Thyroid gland (tissue), 4 donors: Measurements from ENCODE around the gene FRG2.
"Not testable (repeated sequence)": the region's sequence is repeated elsewhere in the genome, so short reads cannot be mapped to it uniquely, and the experiment has no call there.

Experiments used
- POLR2A ChIP-seq, 2 donors: fragments of 450-650 bp; IDR thresholded peaks; one replicate each; pipeline ENCODE4 v1.6.1; 2017; ENCODE audit warnings: antibody characterized with exemption in 2 of 2, mild to moderate bottlenecking in 2 of 2, moderate library complexity in 1 of 2
- TF ChIP-seq, protein P1 (sequence below), 6 experiments: fragments of 200-600 bp in 3 of 6; fragments of 450-650 bp in 3 of 6; sonication (generic) in 3 of 6; IDR thresholded peaks; one replicate each; pipeline ENCODE4 v1.5.1; 2016 to 2019; ENCODE audit warnings: antibody characterized with exemption in 6 of 6, mild to moderate bottlenecking in 2 of 6, inconsistent platforms in 1 of 6, moderate library complexity in 1 of 6

DNA sequence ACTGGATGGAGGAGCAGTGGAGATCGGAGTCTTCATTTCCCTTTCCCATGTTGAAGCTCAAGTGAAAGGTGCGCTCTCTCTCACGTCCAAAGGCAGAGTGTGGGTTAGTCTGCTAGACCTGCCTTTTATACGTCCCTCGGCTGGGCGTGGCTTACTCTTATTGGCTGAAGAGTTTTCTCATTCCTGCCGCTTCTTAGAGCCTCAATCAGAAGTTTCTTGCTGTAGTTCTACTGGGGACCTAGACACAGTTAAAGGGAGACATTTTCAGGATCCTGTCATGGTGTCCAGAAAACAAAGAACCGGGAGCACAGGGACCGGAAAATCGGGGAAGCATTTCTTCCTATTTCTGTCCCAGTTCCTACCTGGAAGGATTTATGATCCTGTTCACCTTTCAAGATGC is at the start of gene FRG2:
- TF ChIP-seq, protein P1, sequence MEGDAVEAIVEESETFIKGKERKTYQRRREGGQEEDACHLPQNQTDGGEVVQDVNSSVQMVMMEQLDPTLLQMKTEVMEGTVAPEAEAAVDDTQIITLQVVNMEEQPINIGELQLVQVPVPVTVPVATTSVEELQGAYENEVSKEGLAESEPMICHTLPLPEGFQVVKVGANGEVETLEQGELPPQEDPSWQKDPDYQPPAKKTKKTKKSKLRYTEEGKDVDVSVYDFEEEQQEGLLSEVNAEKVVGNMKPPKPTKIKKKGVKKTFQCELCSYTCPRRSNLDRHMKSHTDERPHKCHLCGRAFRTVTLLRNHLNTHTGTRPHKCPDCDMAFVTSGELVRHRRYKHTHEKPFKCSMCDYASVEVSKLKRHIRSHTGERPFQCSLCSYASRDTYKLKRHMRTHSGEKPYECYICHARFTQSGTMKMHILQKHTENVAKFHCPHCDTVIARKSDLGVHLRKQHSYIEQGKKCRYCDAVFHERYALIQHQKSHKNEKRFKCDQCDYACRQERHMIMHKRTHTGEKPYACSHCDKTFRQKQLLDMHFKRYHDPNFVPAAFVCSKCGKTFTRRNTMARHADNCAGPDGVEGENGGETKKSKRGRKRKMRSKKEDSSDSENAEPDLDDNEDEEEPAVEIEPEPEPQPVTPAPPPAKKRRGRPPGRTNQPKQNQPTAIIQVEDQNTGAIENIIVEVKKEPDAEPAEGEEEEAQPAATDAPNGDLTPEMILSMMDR (IDR thresholded peaks at IDR 0.05), result not testable (repeated sequence)
- TF ChIP-seq POLR2A (IDR thresholded peaks at IDR 0.05), result not testable (repeated sequence)
